PFSK-1 (cell line): ENCODE data around the gene PACS2.

Experiments
- FOXP2 ChIP-seq: optimal IDR thresholded peaks from 2 replicates; pipeline ENCODE3; 2011; ENCODE audit warnings: borderline replicate concordance, control low read depth, inconsistent platforms; ENCODE audit not compliant: insufficient read depth; ENCODE audit errors: extremely low read length, extremely low read depth
- POLR2AphosphoS5 ChIP-seq: IDR thresholded peaks from 2 replicates; pipeline ENCODE4 v1.6.1; 2012; ENCODE audit warnings: low read depth, mild to moderate bottlenecking, control low read depth, low read length, moderate library complexity
- REST ChIP-seq, 2 experiments: IDR thresholded peaks; 2 replicates each; pipeline versions ENCODE4 v1.6.1 to v1.8.0; 2011 to 2012; ENCODE audit warnings: low read depth in 2 of 2, low read length in 2 of 2, control low read depth in 1 of 2, inconsistent platforms in 1 of 2, mild to moderate bottlenecking in 1 of 2, moderate library complexity in 1 of 2; ENCODE audit not compliant: insufficient read depth in 1 of 2
- SIN3A ChIP-seq: IDR thresholded peaks from 2 replicates; pipeline ENCODE4 v1.6.1; 2012; ENCODE audit warnings: mild to moderate bottlenecking, low read length, moderate library complexity, borderline replicate concordance; ENCODE audit not compliant: insufficient read depth
- TAF1 ChIP-seq: IDR thresholded peaks from 2 replicates; pipeline ENCODE4 v1.6.1; 2012; ENCODE audit warnings: low read length, control low read depth, borderline replicate concordance; ENCODE audit not compliant: insufficient read depth

PACS2 gene

GRCh38 chr14:105395538-105395854 lies 80.9 kb downstream of the PACS2 start:
- TF ChIP-seq FOXP2 (no peak), POLR2AphosphoS5 (no peak)

DNA sequence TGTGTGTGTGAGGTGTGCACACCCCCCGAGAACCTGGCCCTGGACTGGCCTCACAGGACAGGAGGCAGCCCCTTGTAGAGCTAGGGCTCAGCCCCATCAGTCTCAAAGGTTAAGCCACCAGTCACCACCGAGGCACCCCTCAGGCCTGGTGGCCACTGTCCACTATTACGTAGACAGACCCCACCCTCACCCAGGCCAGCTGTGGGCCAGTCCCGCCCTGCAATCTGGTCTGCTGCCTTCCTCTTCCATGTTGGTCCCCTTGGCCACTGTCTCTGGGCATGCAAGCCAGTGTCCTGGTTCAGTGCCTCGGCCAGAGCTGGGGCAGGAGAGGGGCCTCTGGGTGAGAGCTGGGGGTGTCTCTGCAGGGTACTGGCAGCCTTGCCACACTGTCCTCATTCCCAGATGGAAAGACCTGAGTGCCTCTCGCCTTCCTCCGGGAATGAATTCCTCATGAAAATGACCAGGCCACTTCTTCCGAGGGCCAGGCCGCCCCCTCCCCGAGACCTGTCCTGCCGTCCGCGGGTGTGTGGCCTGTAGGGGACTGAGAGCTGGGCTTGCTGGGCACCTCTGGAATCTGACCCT lies 82.9 kb downstream of the PACS2 start:
- TF ChIP-seq POLR2AphosphoS5 (no peak), TAF1 (no peak), FOXP2 (no peak), REST (IDR thresholded peaks at IDR 0.05; ENCODE audit: insufficient read depth in 1 of 2, low read depth in 2 of 2, low read length in 2 of 2) (no peak), SIN3A (no peak)

GRCh38 chr14:105398044-105398725 lies 83.6 kb downstream of the PACS2 start, which contains the start of gene TEX22:
TSS of gene TEX22 (plus strand) at chr14:105398538. CDS start at chr14:105399341, 803 bp downstream.
- 0 out of 2 replicates have a peak, but pooled peaks have one; percentile 18 for TF ChIP-seq TAF1
- peak; percentile 65; the same call in 1 of the 2 replicates for TF ChIP-seq POLR2AphosphoS5
- TF ChIP-seq SIN3A, result no peak

GRCh38 chr14:105398726-105399465 lies 84.3 kb downstream of the PACS2 start:
- TF ChIP-seq FOXP2 (no peak), SIN3A (no peak), TAF1 (no peak), REST (IDR thresholded peaks at IDR 0.05; ENCODE audit: insufficient read depth in 1 of 2, low read depth in 2 of 2, low read length in 2 of 2) (no peak), POLR2AphosphoS5 (no peak)

DNA sequence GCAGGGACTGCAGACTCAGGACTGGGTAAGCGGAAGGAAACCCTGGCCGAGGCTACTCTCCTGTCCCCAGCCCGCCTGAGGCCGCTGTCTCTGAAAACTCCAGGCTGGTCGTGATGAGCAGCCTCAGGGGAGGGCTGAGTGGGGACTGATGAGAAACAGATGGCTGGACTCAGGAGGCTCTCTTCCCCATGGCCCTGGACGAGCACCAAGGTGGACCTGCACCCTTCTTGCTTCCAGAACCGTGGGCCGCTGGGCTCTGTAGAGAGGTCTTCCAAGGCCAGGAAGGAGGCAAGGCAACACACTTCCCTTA lies 84.9 kb downstream of the PACS2 start:
- TF ChIP-seq TAF1, result no peak
- TF ChIP-seq POLR2AphosphoS5, result no peak
- TF ChIP-seq REST (IDR thresholded peaks at IDR 0.05; ENCODE audit: insufficient read depth in 1 of 2, low read depth in 2 of 2, low read length in 2 of 2), result no peak
- no peak for TF ChIP-seq FOXP2
- TF ChIP-seq SIN3A, result no peak

DNA sequence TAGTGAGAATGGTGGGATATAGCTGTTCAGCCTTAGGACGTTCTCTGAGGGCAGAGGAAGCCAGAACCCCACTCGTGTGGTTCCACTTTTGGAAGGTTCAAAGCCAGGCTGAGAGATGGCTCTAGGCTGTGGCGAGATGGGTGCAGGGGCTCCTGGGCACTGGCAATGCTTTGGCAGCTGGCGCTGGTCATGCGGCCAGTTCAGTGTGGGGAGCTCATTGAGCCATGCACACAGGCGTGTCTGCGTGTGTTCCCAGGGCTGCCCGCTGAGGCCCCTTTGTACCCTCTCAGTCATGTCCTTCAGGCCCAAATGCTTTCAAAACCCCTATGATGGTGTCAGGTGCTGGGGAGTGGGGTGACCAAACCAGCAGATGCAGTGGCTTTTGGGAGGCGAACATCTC lies 85.5 kb downstream of the PACS2 start:
- TF ChIP-seq REST (IDR thresholded peaks at IDR 0.05; ENCODE audit: insufficient read depth in 1 of 2, low read depth in 2 of 2, low read length in 2 of 2) (no peak), TAF1 (no peak), POLR2AphosphoS5 (no peak), SIN3A (no peak), FOXP2 (no peak)
